ENCODE data around the gene SBF2. TPM values are rescaled to one million over a fixed set of nuclear protein-coding genes. Genes with fewer than 3 reads are reported as not detected.
A peak's percentile ranks its signal among the peaks of the same experiment; 100 is the strongest.
"Not testable (repeated sequence)": the region's sequence is repeated elsewhere in the genome, so short reads cannot be mapped to it uniquely, and the experiment has no call there.

Gene SBF2
- total RNA-seq, 1 donor from 2014 or later = 27.7 TPM

GRCh38 chr11:10298342-10298741 is 4.3 kb upstream of the SBF2 start:
- no peak for ATAC-seq

DNA sequence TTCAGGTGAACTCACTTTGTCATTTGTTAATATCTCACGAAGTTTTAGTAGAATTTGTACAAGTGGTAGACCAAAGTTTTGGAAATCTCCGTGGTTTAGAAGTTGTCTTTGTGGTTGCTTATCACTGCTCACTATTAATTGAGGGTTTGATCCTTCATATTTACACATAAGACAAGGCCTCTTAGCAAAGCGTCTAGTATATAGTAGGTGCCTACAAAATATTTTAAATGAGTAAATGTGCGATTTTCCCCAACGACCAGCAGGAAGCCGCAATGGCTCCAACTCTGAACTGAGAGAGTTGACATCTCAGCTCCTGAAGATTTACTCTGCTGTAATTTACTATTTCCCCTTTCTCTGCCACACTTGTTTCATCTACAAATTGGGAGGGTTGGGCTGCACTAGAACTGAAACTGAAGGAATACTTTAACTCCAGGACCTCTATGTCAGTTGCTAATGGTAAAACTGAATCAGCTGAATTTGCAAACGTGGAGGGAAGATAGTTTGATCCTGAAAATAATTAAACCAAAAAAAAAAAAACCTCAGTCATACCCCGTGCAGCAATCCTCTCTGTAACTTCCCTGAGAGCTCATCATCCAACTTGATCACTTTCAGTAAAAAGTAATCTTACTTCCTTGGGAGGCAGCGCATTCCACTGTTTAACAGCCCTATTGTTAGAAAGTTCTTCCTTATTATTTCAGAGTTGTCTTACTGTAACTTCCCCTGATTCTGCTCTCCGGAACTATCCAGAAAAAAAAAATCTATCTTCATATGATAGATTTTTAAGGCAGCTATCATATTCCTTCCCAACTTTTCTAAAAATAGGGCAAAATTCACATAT is 1.3 kb upstream of the SBF2 start:
- ATAC-seq = no peak

- peak; percentile 19 for ATAC-seq
Measured at GRCh38 chr11:10294290-10294953, 403 bp upstream of the SBF2 start.

GRCh38 chr11:10291801-10292638 is 2.0 kb downstream of the SBF2 start:
- ATAC-seq = no peak

DNA sequence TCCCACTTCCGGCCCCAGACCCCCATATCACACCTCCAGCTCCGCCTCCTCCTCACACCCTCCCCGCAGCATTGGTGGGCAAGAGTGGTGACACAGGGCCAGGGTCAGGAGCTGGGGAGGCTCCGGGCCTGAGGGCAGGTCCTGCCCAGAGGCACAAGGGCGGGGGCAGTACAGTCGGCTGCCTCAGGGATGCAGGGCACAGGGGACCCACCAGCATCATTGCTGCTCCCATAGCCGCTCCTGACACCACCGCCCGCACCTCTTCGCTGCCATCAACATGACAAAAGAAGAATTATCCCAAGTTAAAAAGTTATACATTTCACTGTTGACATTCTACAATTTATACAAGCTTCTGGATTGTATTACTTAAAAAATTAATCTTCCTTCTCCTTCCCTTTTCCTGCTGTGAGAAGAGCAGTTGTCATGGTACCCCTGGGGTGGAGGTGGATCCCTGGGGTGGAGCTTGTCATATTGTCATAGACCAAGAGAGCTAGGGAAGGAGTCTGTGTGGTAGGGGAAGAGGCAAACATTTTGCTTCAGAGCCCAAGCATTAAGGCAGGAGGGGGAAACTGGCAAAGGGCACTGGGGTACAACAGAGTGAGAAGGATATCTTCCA is 4.1 kb downstream of the SBF2 start:
- no peak for ATAC-seq

DNA sequence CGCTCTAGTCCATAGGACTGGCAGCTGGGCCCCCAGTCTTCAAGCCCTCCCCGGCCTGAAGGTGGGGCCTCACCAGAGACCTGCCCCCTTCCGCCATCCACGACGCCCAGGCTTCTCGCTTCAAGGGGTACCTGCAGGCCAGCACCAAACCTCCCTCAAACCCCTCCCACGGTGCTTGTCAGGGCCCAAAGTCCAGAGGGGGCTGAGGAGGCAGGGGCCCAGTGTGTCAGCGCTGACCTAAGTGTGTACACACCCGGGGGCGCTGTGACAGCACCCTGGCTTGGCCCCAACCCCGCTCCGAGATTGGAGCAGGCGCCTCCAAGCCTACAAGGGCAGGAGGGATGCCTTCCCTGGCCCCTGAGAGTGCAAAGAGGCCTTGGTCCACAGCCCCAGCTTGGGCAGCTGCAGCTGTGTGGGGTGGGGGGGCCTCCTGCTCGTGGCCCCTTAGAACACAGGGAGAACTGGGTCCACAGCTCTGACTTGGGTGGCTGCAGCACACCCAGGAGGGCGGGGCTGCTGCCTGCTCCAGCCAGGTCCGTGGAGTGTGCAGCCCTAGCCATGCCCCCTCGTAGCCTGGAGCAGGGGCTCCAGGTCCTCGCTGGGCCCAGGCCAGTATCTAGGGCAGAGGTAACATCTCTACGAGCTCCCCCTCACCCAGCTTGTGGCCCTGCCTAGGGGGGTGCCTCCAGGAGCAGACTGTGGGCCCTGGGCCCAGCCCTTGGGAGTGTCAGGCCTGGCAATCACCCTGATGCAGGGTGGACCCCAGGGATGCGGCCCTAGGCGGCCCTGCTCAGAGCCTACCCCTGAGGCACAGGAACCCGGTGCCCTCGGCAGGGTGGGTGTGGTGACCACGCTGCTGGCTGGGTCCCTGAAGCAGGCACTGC is 4.9 kb downstream of the SBF2 start:
- ATAC-seq = no peak

- ATAC-seq = no peak
Measured at GRCh38 chr11:10287766-10288715, 6.0 kb downstream of the SBF2 start.

- ATAC-seq = no peak
Measured at GRCh38 chr11:10287140-10287539, 6.9 kb downstream of the SBF2 start.

DNA sequence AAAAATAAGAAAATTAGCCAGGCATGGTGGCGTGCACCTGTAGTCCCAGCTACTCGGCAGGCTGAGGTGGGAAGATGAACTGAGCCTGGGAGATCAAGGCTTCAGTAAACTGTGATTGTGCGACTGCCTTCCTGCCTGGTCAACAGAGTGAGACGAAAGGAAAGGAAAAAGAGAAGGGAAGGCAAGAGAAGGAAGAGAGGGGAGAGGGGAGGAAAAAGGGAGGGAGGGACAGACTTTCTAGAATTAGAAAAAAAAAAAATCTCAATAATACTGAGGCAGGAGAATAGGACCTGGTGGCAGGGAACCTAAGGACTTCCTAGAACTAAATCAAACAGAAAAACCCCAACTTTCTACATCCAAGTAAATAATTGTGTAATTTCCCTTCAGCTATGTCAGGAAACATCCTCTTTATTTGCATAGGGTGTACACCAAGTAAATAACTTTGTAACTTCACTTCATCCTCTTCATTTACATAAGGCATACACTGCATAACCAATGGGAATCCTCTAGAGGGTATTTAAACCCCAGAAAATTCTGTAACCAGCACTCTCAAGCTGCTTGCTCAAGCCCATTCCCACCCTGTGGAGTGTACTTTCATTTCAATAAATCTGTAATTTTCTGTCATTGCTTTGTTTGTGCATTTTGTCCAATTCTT is 8.7 kb downstream of the SBF2 start:
- ATAC-seq = no peak

GRCh38 chr11:10283991-10284390 is 10.0 kb downstream of the SBF2 start:
- ATAC-seq = no peak

DNA sequence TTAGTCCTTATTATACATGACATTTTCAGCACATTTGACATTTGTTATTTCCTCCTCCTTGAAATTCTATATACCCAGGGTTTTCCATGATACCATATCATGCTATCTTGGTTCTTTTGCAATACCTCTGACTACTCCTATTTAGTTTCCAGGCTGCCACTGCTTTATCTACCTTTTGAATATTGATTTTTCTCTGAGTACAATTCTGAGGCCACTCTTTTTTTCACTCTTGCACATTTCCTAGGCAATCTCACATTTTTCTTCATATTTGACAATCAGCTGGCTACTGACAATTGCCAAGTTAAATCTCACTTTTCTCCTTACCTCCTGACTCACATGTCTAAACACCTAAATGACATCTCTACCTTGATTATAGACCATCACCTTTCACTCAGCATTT is 11.9 kb downstream of the SBF2 start:
- no peak for ATAC-seq

DNA sequence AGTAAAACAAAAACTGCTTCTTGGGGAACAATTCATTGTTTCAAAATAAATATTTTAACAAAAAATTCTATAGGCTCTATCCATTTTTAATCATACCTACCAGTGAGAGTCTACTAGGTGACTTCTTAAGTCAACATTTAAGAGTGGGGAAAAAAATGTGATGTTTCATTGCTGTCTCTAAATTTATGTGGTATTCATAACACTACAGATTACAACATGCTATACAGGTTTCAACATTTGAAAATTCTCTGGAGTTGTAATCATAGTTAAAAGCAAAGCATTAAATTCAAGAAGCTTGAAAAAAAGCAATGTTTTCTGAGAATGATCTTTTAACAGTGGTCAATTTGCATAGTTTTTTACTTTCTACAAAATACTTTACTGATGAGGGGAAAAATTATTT is 18.3 kb downstream of the SBF2 start:
- ATAC-seq = no peak

DNA sequence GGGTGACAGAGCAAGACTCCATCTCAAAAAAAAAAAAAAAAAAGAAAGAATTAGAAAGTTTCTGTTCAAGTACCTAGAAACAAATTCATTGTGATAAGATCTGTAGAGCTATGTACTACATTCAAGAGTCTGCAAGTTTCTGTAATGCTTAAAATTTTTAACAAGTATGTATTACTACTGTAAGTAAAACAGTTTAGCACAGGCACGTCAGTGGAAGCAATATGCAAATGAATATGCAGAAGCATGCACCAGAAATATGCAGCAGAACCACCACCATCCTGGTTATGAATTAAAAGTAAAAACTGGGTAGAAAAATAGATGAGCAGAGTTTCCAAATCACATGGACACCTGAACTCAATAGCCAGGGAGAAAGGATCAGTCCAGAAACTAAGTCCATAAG is 19.3 kb downstream of the SBF2 start:
- no peak for ATAC-seq

GRCh38 chr11:10273738-10274137 is 20.3 kb downstream of the SBF2 start:
- ATAC-seq = no peak

GRCh38 chr11:10272132-10272531 is 21.9 kb downstream of the SBF2 start:
- ATAC-seq = no peak

DNA sequence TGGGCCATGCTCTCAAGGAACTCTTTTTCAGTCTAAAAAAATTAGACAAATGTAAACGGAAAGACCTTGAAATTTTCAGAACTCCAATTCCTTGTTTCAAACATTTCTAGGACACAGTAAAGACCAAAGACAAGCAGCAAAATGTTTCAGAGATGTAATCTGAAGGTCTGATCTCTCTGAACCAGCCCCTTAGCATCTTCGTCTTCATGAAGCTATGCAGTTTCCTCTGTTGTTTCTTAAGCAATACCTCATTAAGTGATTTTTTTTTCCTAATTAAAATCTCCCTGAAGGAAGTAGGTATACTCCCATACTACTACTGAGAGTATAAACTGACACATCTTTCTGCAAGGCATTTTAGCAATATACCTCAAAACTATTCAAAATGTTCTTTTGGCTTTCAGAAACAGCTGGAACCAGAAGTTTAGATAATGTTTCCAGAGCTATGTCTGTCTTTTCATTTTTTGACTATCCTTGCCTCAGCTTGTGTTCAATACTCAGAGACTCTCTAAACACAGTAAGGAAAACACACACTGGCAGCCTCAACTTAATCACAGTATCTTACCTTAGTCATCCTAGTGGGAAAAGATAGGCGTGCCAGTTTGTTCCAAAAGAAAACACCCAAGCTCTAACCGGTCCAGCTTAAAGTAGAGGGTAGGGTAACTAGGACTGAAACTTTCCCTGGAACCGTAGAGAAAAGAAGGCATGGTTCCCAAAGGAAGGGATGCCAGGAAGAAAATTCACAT is 25.1 kb downstream of the SBF2 start:
- no peak for ATAC-seq

GRCh38 chr11:10267821-10268220 is 26.2 kb downstream of the SBF2 start:
- no peak for ATAC-seq

GRCh38 chr11:10265936-10266335 is 28.1 kb downstream of the SBF2 start:
- no peak for ATAC-seq

DNA sequence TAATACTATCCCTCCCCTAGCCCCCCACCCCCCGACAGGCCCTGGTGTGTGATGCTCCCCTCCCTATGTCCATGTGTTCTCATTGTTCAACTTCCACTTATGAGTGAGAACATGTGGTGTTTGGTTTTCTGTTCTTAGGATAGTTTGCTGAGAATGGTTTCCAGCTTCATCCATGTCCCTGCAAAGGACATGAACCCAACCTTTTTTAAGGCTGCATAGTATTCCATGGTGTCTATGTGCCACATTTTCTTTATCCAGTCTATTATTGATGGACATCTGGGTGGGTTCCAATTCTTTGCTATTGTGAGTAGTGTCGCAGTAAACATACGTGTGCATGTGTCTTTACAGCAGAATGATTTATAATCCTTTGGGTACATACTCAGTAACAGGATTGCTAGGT is 29.3 kb downstream of the SBF2 start:
- ATAC-seq = not testable (repeated sequence)
